GM12874 (cell line): ENCODE results near the gene CFAP68.

ENCODE experiments used
- TF ChIP-seq, protein P1 (sequence below): IDR thresholded peaks from 2 replicates; pipeline ENCODE4 v1.5.1; 2011; ENCODE audit warnings: low read depth, mild to moderate bottlenecking, control low read depth, low read length, moderate library complexity; ENCODE audit not compliant: insufficient read depth

Gene CFAP68

DNA sequence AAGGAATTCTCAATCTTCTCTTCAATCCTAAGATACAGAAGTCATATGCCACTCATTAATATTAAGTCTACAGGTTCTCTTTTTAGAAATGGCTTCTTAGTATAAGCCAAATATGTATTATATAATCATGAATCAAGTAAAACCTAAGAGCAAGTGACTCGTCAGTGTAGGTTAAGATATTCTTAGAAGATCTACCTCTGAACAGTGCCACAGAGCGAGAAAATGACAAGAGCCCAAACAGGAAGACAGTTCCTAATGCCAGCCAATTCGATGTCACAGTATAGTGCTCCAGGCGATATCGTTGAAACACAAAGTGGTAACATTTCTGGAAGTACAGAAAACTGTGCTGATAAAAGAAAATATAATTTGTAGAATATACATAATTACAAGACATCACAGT lies 41.3 kb upstream of the CFAP68 start:
- TF ChIP-seq, protein P1, sequence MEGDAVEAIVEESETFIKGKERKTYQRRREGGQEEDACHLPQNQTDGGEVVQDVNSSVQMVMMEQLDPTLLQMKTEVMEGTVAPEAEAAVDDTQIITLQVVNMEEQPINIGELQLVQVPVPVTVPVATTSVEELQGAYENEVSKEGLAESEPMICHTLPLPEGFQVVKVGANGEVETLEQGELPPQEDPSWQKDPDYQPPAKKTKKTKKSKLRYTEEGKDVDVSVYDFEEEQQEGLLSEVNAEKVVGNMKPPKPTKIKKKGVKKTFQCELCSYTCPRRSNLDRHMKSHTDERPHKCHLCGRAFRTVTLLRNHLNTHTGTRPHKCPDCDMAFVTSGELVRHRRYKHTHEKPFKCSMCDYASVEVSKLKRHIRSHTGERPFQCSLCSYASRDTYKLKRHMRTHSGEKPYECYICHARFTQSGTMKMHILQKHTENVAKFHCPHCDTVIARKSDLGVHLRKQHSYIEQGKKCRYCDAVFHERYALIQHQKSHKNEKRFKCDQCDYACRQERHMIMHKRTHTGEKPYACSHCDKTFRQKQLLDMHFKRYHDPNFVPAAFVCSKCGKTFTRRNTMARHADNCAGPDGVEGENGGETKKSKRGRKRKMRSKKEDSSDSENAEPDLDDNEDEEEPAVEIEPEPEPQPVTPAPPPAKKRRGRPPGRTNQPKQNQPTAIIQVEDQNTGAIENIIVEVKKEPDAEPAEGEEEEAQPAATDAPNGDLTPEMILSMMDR: no peak

DNA sequence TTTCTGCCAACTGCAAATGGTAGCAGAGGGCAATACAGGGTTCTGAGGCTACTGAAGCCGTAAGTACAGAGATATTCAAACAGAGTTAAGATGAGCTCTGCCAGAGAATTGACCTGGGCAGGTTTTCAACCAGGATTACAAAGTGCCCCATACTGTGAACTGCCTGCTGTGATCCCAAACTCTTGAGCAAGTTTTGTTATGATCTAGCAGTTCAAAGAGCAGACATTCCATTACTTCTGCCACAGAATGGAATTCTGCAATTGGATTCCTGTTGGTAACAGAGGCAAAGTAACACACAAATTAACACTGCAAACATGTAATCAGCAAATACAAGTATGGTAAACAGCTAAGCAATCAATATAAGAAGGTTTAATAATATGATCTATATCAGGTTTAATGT lies 39.2 kb upstream of the CFAP68 start:
- TF ChIP-seq, protein P1: no peak

DNA sequence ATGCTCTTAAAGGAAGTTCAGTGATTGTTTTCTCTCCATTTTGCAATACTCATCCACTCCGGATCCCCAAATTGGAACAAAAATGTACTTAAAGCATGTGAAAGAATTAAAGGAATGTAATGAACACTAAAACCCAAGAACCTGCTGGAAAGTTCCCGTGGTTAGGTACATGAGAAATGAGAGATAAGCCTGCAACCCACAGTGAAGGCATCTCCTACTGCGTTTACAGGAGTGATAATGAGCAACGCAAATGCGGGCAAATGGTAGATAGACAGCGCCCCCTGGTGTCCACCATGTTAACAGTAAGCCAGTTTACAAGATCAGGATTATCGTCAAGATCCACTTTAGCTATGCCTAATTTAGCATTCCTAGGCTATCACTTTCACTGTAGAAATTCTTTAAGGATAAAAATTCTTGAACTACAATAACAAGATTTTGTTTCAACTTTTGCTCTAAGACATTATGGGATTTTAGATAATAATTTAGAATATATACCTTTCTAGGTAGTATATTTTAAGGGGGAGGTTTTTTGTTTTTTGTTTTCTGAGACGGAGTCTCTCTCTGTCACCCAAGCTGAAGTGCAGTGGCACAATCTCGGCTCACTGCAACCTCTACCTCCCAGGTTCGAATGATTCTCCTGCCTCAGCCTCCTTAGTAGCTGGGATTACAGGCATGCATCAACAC lies 37.8 kb upstream of the CFAP68 start:
- TF ChIP-seq, protein P1: peak; percentile 74

DNA sequence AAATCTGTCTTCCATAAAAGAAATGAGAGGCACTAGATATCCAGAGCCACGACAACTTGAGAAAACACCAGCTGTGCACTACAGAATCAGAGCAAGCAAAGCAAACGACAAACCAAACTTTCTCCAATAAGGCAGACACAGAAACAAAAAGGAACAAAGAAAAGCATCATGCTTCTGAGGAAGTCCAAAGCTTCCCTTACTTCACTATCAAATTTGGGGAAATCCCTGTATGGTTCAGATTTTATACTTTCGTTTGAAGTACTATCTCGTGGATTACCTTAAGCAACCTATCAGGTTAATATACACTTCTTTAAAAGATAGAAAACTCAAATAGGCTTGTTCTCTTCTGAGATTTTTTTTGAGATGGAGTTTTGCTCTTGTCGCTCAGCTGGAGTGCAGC lies 35.7 kb upstream of the CFAP68 start:
- TF ChIP-seq, protein P1: no peak

DNA sequence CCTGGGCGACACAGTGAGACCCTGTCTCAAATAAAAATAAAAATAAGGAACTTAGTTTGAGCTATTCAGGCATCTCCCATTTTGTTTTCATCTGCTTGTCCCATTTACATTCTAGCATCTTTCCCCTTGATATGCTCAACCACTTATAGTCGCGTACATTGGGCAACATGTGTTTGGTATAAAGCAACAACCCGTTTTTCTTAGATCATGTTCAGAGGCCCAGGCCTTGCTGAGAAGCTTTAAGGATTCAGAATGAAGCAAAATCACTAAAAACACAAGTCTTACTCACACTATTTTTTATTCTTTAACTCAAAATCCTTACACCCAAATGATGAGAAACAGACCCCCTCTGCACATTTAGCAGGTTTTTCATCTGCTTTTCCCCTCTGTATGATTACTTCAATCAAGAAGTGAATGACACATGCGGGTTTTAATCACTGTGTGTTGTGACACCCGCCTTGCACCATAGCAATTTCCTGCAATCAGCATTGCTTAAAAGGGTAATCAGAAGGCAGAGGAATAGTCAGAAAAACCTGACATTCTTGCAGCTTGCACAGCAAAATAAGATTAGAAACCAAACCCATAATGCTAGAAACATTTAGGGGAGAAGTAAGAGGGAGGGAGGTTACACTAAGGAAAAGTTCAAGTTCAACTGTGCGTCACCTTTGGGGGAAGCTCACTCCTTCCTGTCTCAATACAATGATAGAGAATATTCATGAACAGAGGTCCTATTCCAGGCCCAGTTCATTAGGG lies 33.9 kb upstream of the CFAP68 start:
- TF ChIP-seq, protein P1: no peak

DNA sequence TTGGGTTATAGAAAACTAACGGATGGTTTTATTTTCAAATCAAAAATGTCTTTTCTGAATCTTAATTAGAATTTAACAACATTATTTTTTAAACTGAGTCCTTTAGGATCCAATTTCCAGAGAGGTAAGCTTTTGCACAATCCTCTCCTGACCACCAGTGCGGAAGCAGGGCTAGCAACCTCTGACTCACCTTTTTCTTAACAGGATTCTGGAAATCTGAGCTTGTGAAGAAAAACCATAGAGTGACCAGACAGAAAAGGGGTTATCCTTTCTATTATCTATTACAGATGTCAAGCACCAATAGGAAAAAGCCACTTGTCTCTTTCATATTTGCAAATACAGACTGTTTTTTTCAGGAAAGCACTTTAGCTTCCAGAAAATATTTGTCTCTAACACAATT lies 33.3 kb upstream of the CFAP68 start:
- TF ChIP-seq, protein P1: no peak

DNA sequence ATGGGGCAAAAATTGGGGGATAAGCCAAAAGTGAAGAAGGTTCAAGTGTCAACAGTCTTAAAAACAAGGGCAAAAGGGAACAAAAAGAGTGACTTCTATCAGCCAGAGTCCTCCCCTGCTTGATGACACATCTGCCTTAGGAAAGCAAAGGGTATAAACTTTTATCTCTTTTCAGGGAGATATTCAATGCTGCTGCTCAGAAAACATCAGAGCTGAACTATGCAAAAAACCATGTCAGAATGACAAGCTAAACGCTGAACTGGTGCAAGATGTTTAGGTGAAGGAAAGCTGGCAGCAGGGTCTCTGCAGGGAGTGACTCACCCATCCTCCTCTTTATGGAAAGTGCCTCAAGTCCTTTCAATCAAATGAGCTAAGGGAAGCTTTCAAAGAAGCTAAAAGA lies 32.7 kb upstream of the CFAP68 start:
- TF ChIP-seq, protein P1: no peak
